GM12891 (cell line): ENCODE results near the gene PHKA2.

Source experiments
- POLR2A ChIP-seq: IDR thresholded peaks from 2 replicates; pipeline ENCODE4 v1.6.1; 2011; ENCODE audit warnings: low read depth, low read length, control low read depth
- POLR2AphosphoS5 ChIP-seq: IDR thresholded peaks from 2 replicates; pipeline ENCODE4 v1.6.1; 2011; ENCODE audit warnings: low read depth, low read length, control low read depth

DNA sequence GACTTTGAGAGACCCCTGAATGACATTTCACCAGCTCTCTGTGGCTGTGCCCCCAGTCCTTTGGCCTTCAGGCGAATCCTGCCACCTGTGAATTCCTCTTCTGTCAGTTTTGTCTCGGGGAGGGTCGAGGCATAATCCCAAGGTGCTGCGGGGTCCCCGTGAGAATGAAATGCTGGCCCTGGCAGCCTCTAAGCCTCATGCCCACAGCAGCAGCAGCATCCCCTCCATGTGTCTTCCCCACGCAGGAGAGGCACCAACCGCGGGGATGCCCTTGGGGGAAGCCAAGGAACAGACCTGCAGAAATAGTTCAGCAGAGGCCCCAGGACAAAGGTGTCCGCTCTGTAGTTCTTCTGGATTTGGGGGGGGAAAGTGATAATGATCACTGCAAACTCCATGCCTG is 104.8 kb downstream of the PHKA2 start:
- no peak for TF ChIP-seq POLR2AphosphoS5
- TF ChIP-seq POLR2A: no peak
